ENCODE measurements around the gene TDRKH.
A peak's percentile ranks its signal among the peaks of the same experiment; 100 is the strongest.

The TDRKH gene

DNA sequence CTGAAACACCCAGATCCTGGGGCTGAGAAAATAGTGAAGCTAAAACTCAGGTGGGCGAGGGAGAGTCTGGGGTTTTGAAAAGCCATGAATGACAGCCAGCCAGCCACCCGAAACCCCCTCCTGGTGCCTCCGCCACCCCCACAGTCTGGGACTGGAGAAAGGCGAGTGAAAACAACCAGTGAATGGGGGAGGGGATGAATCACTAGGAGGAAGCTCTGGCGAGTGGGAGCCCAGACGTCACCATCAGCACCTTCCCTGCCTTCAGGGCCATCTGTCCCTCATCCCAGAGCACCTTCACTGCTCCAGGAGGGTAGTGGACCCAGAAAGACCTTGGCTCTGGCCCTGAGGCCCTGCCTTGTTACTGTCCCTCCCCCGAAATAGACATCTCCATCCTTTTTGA is 32.1 kb upstream of the TDRKH start:
- peak; percentile 56 to 60 for DNase-seq (ENCODE audit: low read depth in 2 of 2)

- DNase-seq (ENCODE audit: low read depth in 2 of 2): no peak
These were observed 30.6 kb upstream of the TDRKH start for GRCh38 chr1:151820940-151821339.

- peak in 1 of 2 donors; percentile 52 for DNase-seq (ENCODE audit: low read depth in 2 of 2)
These were observed 29.8 kb upstream of the TDRKH start for GRCh38 chr1:151819976-151820623.

DNA sequence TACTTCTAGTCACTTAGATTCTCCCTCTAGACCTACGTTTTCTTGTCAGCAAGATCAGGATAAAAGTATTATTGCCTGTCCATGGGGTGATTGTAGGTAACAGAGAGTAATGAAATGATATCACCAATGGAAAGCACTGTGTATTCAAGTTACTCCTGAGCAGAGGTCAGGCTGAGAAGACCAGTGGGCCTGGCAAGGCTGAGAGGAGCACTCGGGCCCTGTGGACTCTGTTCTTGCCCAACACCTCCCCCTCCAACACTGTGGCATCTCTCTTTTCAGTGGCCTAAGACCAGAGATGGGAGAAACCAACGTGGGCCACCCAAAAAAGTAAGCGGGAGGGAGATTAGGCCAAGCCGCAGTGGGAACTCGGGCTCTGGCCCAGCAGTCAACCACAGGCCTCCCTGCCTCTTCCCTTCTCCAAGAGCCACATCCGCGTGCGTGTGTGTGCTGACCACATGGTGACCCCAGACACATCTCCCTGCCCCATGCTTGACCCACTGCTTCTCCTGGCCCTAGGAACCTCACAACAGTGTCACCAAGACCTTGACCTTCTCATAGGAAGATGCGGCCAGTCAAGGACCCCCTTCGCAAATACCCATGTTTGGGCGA is 29.0 kb upstream of the TDRKH start:
- no peak for DNase-seq (ENCODE audit: low read depth in 2 of 2)

DNA sequence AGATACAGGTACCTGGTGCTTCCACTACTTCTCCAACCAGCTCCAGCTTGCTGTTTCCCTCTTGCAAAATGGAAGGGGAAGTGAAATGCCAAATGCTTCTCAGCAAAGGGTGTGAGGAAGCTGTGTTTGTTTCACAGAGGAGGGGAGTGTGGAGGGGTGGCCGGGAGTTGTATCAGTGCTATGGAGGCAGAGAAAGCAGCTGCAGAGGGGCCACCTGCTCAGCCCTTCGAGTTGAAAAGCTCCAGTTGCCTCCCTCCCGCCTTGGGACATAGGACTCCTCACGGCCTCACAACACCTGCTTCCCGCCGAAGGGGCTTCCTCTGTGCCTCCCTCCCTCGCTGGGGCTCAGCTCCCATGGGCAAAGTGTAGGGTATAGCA is 27.0 kb upstream of the TDRKH start:
- no peak for DNase-seq (ENCODE audit: low read depth in 2 of 2)

- no peak for DNase-seq (ENCODE audit: low read depth in 2 of 2)
These were observed 26.4 kb upstream of the TDRKH start for GRCh38 chr1:151816548-151817352.

DNA sequence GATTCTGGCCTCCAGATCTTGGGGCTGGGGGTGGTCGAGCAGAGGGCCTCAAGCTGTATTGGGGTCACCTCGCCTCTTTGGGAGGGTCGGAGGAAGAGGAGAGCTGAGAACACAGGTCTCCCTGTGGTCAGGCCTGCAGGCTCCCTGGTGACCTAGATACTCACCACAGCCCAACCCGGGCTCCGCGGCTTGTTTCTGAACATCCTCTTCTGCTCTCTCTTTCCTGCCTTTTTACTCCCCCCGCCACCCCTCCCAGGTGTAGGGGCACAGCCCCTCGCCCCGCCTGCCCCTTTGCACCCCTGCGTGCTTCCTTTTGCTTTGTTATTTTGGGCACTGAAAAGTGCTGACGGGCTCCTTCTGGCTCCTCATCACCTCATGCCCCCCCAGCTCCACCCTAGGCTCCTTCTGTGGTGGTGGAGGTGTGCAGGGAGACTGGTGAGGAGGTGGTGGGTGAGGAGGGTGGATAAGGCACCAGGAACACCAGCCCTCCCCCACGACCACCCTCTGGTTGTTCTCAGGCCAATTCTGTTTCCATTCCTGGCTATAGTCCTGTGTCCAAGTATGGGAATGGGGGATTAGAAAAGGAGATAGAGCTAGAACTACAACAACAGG is 25.5 kb upstream of the TDRKH start:
- no peak for DNase-seq (ENCODE audit: low read depth in 2 of 2)

DNA sequence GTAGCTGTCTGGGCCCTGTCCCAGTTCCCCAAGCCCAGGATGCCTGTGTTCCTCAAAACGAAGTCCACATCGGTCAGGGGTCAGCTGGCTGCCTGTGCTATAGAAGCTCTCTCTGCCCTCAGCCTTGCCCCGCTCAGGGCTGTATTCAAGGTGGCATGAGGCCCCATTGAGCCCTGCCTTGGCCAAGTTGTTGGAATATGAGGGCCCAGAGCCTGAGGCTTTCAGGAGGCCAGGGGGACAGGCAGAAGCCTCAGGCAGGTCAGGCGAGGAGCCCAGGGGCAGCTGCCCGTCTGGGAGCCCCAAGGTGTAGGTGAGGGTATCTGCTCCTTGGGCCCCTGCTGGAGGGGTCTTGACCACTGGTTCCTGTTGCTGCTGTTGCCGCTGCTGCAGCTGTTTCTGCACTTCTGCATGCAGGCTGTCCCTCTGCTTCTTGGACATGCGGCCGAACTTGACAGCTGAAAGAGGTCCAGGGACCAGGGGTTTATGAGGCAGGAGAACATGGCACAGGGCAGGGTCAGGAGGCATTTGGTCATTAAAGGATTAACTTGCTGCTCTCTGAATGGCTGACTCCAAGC is 24.8 kb upstream of the TDRKH start:
- DNase-seq (ENCODE audit: low read depth in 2 of 2): no peak

DNA sequence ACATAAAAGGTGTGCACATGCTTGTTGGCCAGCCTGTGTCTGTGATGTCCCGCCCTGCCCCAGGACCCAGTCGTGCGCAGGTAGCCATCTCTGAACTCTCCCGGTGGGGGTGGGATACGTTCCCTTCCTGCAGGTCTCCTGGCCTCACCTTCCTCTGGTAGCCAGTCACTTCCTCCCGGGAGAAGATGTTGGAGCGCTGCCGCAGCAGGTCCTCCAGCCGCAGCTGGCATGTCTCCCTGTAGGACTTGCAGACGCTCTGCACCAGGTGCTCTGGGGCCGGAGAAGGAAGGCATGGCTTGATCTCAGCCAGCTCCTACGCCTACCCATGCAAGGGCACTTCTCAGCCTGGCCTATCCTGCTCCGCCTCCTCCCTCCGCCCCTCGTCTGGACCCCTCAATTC is 24.1 kb upstream of the TDRKH start:
- no peak for DNase-seq (ENCODE audit: low read depth in 2 of 2)

DNA sequence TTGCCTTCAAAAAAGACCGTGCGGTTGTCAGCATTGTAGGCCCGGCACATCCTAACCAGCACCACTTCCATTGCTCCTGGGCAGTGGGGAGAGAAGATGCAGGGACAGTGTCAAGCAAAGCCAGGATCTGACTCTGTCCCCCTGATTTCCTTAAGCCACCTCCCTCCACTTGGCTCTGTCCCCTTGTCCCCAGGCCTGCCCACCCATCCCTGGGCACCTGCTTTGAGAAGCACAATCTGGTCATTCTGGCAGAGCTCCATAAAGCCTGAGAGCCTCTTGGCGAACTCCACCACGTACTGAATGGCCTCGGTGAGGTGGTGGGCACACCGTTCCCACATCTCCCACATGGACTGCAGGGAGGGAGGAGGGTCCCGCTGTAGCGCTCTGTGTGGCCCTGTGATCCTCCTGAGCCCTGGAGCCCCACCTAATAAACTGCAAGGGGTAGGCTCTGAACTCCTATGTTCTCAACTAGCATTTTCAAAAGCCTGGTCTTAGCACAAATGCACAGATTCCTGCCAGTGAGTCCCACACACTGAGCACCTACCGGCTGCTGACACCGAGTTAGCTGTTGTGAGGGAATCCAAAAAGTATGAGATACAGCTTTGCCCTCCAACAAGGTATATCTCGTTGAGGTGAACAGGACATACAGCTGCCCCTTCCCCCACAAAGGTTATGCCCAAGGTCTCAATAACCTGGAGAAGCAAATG is 23.1 kb upstream of the TDRKH start:
- DNase-seq (ENCODE audit: low read depth in 2 of 2): no peak

DNA sequence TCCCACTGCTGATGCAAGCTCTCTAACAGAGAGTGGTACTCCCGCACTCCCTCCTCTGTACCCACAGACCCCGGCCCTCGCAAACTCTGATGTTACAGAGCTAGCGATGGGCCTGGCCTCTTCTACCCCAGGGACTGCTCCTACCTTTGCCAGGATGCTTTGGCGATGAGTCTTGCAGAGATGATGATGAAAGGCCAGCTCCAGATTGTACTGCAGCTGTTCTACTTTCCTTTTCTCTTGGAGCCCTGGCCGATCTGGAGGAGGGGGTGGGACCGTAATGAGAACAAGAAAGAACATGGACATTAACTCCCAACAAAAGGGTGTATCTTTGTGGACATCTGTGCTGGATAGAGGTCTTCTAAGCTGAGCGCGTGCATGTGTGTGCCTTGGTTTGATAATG is 20.9 kb upstream of the TDRKH start:
- no peak for DNase-seq (ENCODE audit: low read depth in 2 of 2)

DNA sequence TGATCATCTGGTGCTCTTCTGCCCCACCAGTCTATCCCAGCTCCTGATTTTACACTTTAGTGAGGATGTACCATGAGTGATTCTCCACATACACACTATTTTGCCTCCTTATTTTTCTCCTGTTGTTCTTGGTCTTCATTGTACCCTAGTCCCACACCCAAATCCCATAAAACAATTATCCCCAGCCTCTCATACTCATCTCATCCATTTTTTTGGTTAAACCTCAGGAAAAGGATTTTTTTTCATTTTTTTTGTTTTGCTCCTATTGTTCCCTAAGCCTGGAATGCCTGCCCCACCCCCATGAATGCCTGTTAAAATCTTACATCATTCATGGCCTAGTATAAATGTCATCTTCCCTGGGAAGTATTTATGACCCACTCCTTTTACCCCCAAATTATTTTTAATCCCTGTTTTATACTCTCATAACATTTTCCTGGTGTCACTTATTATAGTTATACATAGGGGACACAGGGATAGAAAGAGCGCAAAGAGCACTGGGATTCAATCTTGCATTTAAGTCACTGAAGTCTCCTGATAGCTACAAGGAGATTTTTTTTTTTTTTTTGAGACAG is 19.8 kb upstream of the TDRKH start:
- no peak for DNase-seq (ENCODE audit: low read depth in 2 of 2)

DNA sequence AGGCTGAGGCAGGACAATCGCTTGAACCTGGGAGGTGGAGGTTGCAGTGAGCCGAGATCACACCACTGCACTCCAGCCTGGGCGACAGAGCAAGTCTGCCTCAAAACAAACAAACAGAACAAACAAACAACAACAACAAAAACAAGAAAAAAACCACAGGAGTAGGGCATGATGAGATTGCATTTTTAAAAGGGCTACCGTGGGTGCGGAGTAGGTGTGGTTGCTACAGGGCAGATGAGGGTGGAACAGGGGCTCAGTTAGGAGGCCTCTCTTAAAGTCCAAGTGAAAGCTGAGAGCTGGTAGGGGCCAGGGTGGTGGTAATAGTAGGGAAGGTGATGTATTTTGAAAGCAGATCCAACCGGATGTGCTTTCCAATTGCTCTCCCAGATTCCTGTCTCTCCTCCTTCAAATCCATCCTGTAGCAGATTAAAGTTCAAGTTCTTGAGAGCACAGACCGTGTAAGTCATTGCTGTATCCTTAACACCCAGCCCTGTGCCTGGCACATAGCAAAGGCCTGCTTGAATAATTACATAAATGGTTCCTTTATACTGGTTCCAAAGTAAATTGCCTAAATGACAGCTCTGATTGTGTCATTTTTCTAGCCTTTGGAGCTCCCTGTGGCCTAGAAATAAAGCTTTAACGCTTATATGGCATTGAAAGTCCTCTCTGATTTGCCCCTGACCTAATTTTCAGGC is 19.1 kb upstream of the TDRKH start:
- no peak for DNase-seq (ENCODE audit: low read depth in 2 of 2)

- no peak for DNase-seq (ENCODE audit: low read depth in 2 of 2)
These were observed 17.5 kb upstream of the TDRKH start for GRCh38 chr1:151807766-151808165.

GRCh38 chr1:151807131-151807530 is 16.8 kb upstream of the TDRKH start:
- no peak for DNase-seq (ENCODE audit: low read depth in 2 of 2)

- no peak for DNase-seq (ENCODE audit: low read depth in 2 of 2)
These were observed 15.9 kb upstream of the TDRKH start for GRCh38 chr1:151806170-151806569.

DNA sequence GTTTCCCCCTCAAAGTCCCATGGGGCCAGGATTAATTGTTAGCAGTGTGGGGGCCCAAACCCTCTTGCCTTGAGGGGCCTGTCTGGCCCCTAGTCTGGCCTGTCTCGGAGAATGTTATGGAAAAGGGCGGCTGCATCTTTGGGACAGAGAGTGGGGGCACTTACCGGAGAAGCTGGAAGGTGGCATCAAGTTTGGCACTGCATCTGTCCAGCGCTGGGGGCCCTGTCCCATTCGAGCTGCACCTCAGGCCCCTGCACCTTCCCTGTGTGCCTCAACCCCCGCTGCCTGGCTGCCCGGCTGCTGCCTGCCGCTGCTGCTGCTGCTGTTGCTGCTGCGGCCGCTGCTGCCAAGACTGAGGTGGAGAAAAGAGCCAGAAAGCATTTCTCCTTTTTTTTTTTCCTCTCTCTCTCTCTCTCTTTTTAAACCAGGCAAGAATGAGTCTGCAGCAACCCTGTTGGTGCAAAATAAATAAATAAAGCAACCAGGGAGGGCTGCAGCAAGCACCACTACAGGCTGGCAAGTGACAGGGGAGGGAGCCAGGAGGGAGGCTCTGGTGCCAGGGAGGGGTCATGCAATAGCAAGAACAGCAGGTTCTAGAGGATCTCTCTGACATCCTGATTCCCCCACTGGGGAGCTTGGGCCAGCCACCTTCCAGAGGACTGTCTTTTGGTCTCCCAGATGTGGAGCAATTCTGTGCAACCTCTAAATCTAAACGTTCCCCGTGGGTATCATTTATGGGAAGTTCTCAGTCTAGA is 14.9 kb upstream of the TDRKH start, which contains the start of gene LINGO4:
Gene LINGO4, minus strand, starts transcription at position 354 of the 755 bp plus-strand sequence. CDS start 2,715 bp downstream, outside the sequence.
- no peak for DNase-seq (ENCODE audit: low read depth in 2 of 2)

DNA sequence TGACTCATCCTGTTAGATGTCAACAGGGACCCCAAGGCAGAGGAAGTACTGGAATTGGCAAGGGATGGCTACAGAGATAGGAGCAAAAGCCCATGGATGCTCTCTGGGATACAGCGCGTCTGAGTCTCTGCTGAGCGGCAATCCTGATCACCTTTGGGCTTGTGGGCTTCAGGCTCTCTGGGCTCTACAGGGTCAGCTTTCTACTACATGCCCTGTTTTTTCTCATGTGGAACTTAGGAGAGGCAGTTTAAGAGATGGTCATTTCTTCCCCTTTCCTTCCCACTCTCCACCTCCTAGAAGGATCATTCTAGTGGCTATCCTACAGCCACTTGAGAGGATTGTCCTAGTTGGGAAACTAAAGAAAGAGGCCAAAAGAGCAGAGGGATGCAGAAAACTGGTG is 13.6 kb upstream of the TDRKH start:
- DNase-seq (ENCODE audit: low read depth in 2 of 2): no peak

GRCh38 chr1:151803164-151803563 is 12.9 kb upstream of the TDRKH start:
- no peak for DNase-seq (ENCODE audit: low read depth in 2 of 2)

DNA sequence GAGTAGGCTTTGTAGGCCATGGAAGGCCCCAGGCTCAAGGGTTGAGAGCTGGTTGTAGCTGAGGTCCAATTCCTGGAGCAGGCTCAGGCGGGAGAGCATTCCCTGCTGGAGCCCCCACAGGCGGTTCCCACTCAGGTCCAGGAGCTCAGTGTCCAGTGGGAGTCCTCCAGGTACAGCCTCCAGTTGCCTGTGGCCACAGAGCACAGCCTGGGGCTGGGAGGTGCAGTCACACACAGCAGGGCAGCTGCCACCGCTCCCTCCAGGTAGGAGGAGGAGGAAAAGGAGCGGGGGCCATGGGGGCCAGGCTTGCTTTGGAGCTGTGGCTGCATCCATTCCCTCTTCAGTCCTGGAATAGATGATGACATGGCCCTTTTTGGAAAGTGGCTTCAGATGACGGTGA is 12.1 kb upstream of the TDRKH start:
- no peak for DNase-seq (ENCODE audit: low read depth in 2 of 2)

All from stimulated activated CD4-positive, alpha-beta T cell treated with anti-CD3 and anti-CD28 coated beads, Interleukin-15, amount 100 ng/mL, for 48 hours (primary cell).